Measurements from ENCODE around the gene EBNA1BP2.

Gene EBNA1BP2

GRCh38 chr1:43137445-43138052, 34.5 kb downstream of the EBNA1BP2 start:
- H3K4me3 ChIP-seq (ENCODE audit: low read depth, low read length), result no peak overlapping the region
- TF ChIP-seq CTCF (IDR thresholded peaks at IDR 0.05; ENCODE audit: borderline replicate concordance, insufficient read depth, low read depth, low read length), result no peak

DNA sequence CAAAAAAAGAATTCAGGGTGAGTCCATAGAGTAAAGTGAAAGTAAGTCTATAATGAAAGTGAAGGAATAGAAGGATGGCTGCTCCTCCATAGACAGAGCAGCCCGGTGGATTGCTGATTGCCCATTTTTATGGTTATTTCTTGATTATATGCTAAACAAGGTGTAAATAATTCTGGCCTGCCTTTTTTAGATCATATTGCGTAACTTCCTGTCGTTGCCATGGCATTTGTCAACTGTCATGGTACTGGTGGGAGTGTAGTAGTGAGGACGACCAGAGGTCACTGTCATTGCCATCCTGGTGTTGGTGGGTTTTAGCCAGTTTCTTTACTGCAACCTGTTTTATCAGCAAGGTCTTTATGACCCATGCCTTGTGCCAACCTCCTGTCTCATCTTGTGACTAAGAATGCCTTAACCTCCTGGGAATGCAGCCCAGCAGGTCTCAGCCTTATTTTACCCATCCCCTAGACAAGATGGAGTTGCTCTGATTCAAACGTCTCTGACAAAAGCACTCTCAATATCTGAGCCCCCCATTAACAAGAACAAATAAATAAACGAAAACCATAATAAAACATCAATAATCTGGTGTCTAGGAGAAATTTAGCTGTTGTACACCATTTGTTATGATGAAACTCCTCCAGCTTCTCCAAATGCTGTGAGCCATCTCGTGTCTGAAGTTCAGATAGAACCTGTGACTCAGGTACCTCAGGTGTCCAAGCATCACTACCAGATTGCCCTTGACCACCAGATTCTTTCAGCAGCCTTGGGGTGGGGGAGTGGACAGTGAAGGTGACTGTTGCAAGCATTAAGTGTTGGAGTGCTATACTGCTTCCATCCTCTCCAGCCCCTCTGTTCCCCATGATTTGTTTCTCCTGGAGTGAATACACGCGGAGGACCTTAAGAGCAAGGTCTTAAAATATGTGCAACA, 36.0 kb downstream of the EBNA1BP2 start:
- TF ChIP-seq CTCF (IDR thresholded peaks at IDR 0.05; ENCODE audit: borderline replicate concordance, insufficient read depth, low read depth, low read length), result no peak
- H3K4me3 ChIP-seq (ENCODE audit: low read depth, low read length), result no peak overlapping the region

- H3K4me3 ChIP-seq (ENCODE audit: low read depth, low read length), result no peak overlapping the region
- TF ChIP-seq CTCF (IDR thresholded peaks at IDR 0.05; ENCODE audit: borderline replicate concordance, insufficient read depth, low read depth, low read length), result no peak
These were observed 37.5 kb downstream of the EBNA1BP2 start for GRCh38 chr1:43134640-43135039.

DNA sequence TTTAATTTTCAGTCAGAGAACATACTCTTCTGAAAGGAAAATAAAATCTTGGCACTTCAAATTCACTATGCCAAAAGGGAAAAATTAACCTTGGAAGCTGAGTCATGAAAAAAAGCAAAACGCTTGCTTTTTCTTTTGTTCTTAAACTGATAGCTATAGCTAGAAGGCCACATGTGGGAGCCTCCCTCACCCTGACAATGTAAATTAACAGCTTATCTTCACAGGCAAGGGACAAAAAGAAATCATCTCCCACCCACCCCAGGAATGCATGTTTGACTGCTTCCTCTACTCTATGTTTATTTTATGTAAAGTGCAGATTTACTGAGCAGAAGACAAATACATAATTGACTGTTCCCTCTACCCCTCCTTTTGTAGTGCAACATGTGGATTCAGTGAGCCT, 38.0 kb downstream of the EBNA1BP2 start:
- no peak for TF ChIP-seq CTCF (IDR thresholded peaks at IDR 0.05; ENCODE audit: borderline replicate concordance, insufficient read depth, low read depth, low read length)
- no peak overlapping the region for H3K4me3 ChIP-seq (ENCODE audit: low read depth, low read length)

DNA sequence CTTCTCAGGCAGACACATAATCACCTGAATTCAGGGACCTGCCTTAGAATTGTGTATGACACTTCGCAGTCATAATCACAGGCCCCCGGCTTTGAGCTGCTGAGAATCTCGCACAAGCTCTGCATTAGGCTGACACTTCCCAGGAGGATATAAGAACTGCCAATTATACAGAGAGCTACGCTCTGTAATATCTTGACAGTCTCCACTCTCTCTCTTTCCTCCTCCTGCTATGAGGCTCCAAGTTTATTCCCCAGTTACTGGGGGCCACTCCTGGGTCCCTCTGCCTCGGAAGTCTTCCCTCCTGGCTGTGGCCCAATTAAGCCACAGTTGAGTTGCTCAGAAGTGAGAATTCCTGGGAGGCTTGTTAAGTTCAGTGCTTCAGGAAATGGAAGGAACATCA, 42.7 kb downstream of the EBNA1BP2 start:
- no peak overlapping the region for H3K4me3 ChIP-seq (ENCODE audit: low read depth, low read length)
- TF ChIP-seq CTCF (IDR thresholded peaks at IDR 0.05; ENCODE audit: borderline replicate concordance, insufficient read depth, low read depth, low read length), result no peak

DNA sequence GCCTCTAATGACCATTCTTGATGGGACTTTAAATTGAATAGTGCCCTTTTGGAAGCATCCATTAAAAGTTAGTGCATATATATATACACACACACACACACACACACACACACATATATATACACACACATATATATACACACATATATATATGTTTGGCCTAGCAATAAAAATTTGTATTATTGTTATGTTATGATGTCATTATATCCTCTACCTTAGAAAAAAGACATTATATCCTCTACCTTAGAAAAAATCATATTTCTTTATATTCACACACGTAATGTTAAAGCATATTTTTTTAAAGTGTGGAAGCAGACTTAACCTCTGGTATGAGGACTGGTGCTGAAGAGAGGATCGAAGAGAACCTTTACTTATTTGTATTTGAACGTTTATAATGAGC, 43.3 kb downstream of the EBNA1BP2 start:
- H3K4me3 ChIP-seq (ENCODE audit: low read depth, low read length), result no peak overlapping the region
- TF ChIP-seq CTCF (IDR thresholded peaks at IDR 0.05; ENCODE audit: borderline replicate concordance, insufficient read depth, low read depth, low read length), result no peak

GRCh38 chr1:43123031-43123430, 49.1 kb downstream of the EBNA1BP2 start:
- TF ChIP-seq CTCF (IDR thresholded peaks at IDR 0.05; ENCODE audit: borderline replicate concordance, insufficient read depth, low read depth, low read length), result no peak
- no peak overlapping the region for H3K4me3 ChIP-seq (ENCODE audit: low read depth, low read length)

All from GM12875 (cell line).